ENCODE data around the gene PSG5.
"Not testable (repeated sequence)": the region's sequence is repeated elsewhere in the genome, so short reads cannot be mapped to it uniquely, and the experiment has no call there.

The PSG5 gene

GRCh38 chr19:43186311-43186935 is at the start of gene PSG5:
Gene PSG5, minus strand, starts transcription at chr19:43186536. Its CDS starts 131 bp downstream, at chr19:43186405.
- not testable (repeated sequence) for DNase-seq

GRCh38 chr19:43235686-43236085 is 49.4 kb upstream of the PSG5 start:
- DNase-seq = not testable (repeated sequence)

- DNase-seq = no peak
Observed at GRCh38 chr19:43229315-43229714, 43.0 kb upstream of the PSG5 start.

- not testable (repeated sequence) for DNase-seq
Observed at GRCh38 chr19:43228730-43229129, 42.4 kb upstream of the PSG5 start.

GRCh38 chr19:43226986-43227385 is 40.6 kb upstream of the PSG5 start:
- DNase-seq = not testable (repeated sequence)

GRCh38 chr19:43224855-43225253 is 38.5 kb upstream of the PSG5 start:
- no peak for DNase-seq

- not testable (repeated sequence) for DNase-seq
Observed at GRCh38 chr19:43224201-43224854, 38.0 kb upstream of the PSG5 start.

GRCh38 chr19:43221891-43222290 is 35.6 kb upstream of the PSG5 start:
- not testable (repeated sequence) for DNase-seq

GRCh38 chr19:43219136-43219535 is 32.8 kb upstream of the PSG5 start:
- DNase-seq = not testable (repeated sequence)

- DNase-seq = not testable (repeated sequence)
Observed at GRCh38 chr19:43215881-43216280, 29.5 kb upstream of the PSG5 start.

GRCh38 chr19:43207991-43208390 is 21.7 kb upstream of the PSG5 start:
- no peak for DNase-seq

GRCh38 chr19:43207174-43207573 is 20.8 kb upstream of the PSG5 start:
- not testable (repeated sequence) for DNase-seq

- not testable (repeated sequence) for DNase-seq
Observed at GRCh38 chr19:43205471-43206105, 19.3 kb upstream of the PSG5 start, which contains the start of gene PSG4. Gene PSG4, minus strand, starts transcription at chr19:43205638. Its CDS starts 102 bp downstream, at chr19:43205536.

GRCh38 chr19:43203611-43204010 is 17.3 kb upstream of the PSG5 start:
- DNase-seq = not testable (repeated sequence)

GRCh38 chr19:43201891-43202290 is 15.6 kb upstream of the PSG5 start:
- DNase-seq = not testable (repeated sequence)

GRCh38 chr19:43201337-43201801 is 15.0 kb upstream of the PSG5 start:
- DNase-seq = not testable (repeated sequence)

- not testable (repeated sequence) for DNase-seq
Observed at GRCh38 chr19:43198686-43199419, 12.5 kb upstream of the PSG5 start.

- not testable (repeated sequence) for DNase-seq
Observed at GRCh38 chr19:43197666-43198397, 11.5 kb upstream of the PSG5 start.

GRCh38 chr19:43194397-43194796 is 8.1 kb upstream of the PSG5 start:
- DNase-seq = not testable (repeated sequence)

- not testable (repeated sequence) for DNase-seq
Observed at GRCh38 chr19:43192381-43193155, 6.2 kb upstream of the PSG5 start.

GRCh38 chr19:43188092-43188491 is 1.8 kb upstream of the PSG5 start:
- not testable (repeated sequence) for DNase-seq
